WERI-Rb-1 (cell line): ENCODE measurements around the gene KCNN4.

Source experiments
- DNase-seq: peaks from one replicate; pipeline ENCODE4 v3.0.0-alpha.2; 2020
- H3K27ac ChIP-seq: fragments of 250-450 bp; sonication (Bioruptor Pico); 2 replicates; pipeline ENCODE4 v1.5.1; 2020; ENCODE audit warnings: mild to moderate bottlenecking, moderate library complexity
- H3K27me3 ChIP-seq: fragments of 250-450 bp; sonication (Bioruptor Pico); 2 replicates; pipeline ENCODE4 v1.5.1; 2021; ENCODE audit warnings: mild to moderate bottlenecking, low read depth, moderate library complexity; ENCODE audit not compliant: insufficient read depth, severe bottlenecking
- H3K36me3 ChIP-seq: fragments of 250-450 bp; sonication (Bioruptor Pico); 2 replicates; pipeline ENCODE4 v1.5.1; 2020; ENCODE audit warnings: mild to moderate bottlenecking, moderate library complexity
- H3K4me3 ChIP-seq: 2 replicates; pipeline ENCODE4 v1.5.1; 2011; ENCODE audit warnings: low read depth, mild to moderate bottlenecking, control low read depth, low read length
- H3K9me3 ChIP-seq: fragments of 250-450 bp; sonication (Bioruptor Pico); 2 replicates; pipeline ENCODE4 v1.5.1; 2021; ENCODE audit warnings: mild to moderate bottlenecking, moderate library complexity; ENCODE audit not compliant: severe bottlenecking
- CTCF ChIP-seq: IDR thresholded peaks from 2 replicates; pipeline ENCODE4 v1.5.1; 2011; ENCODE audit warnings: low read depth, mild to moderate bottlenecking, control low read depth, inconsistent platforms, low read length

KCNN4 gene

GRCh38 chr19:43752287-43752875 is 28.4 kb downstream of the KCNN4 start:
- Histone ChIP-seq H3K27ac (no peak overlapping the region), H3K27me3 (no peaks in the 10 kb centered on the region), H3K36me3 (peaks cover 50% of the 10 kb centered on the region), H3K9me3 (no peaks in the 10 kb centered on the region), H3K4me3 (no peak overlapping the region)
- no peak for DNase-seq
- TF ChIP-seq CTCF: no peak

DNA sequence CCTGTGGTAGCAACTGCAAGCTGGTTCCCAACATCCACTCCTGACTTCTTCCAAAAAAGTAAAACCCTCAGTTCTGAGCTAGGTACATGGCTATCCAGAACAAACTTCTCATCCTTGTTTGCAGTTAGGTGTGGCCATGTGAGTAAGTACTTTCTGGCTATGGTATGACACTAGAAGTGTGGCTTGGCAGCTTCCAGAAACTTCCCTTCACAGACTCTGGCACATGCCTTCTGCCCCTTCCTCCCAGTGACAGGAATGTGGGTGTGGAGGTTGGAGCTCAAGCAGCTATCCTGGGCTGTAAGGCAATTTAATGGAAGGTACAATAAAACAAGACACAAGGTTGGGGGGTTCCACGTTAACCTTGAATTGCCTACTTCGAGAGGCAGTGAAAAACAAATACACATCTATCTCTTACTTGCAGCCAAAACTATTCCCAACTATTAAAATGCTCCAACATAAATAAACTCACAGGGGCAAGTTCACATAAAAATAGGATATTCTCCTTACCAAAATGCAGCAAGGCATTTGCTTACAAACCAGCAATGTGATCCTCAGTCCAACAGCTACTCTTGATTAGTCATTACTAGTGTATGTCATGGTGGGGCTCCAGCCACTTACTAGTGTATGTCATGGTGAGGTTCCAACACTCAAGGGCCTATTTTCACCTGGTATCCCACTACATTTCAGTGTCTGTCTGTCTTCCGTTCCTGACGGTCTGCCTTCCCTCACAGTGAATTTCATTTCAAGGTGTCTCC is 29.1 kb downstream of the KCNN4 start:
- Histone ChIP-seq H3K27ac (no peak overlapping the region), H3K4me3 (no peak overlapping the region), H3K27me3 (no peaks in the 10 kb centered on the region), H3K9me3 (no peaks in the 10 kb centered on the region), H3K36me3 (peaks cover 56% of the 10 kb centered on the region)
- no peak for DNase-seq
- no peak for TF ChIP-seq CTCF

DNA sequence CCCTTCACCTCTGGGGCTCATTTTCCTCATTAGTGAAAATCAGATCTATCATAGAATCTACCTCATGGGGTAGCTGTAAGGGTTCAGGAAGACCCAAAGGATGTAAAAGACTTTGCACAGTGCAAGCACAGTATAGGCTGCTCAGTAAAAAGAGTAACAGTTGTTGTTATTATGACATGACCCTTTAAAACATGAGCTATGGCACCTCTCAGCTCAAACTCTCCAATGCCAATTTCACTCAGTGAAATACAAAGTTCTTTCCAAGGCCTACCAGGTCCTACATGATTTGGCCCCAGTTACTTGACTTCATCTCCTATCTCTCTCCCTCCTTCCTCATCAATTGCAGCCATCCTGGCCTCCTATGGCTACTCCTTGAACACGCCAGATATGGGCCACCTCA is 30.9 kb downstream of the KCNN4 start:
- no peak for DNase-seq
- TF ChIP-seq CTCF: no peak
- Histone ChIP-seq H3K27me3 (no peaks in the 10 kb centered on the region), H3K36me3 (peaks cover 72% of the 10 kb centered on the region), H3K27ac (no peak overlapping the region), H3K4me3 (no peak overlapping the region), H3K9me3 (no peaks in the 10 kb centered on the region)

- H3K4me3 ChIP-seq: no peak overlapping the region
Measured at GRCh38 chr19:43749152-43749551, 31.6 kb downstream of the KCNN4 start.

DNA sequence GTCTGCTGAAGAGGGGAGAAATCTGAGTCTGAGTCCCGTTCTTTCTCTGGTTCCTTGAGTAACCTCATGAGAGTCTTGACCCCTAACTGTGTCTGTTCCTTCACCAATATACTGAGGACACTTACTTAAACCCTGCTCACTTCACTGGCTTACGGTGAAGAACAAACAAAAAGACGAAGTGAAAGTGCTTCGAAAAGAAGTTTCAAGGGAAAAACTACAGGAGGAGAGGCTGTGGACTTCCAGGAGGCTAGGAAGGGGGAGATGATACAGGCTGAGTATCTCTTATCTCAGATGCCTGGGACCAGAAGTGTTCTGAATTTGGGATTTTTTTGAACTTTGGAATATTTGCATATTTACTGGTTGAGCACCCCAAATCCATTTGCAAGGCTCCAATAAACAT is 32.1 kb downstream of the KCNN4 start:
- Histone ChIP-seq H3K9me3 (no peaks in the 10 kb centered on the region), H3K27ac (no peak overlapping the region), H3K36me3 (peaks cover 84% of the 10 kb centered on the region), H3K27me3 (no peaks in the 10 kb centered on the region), H3K4me3 (no peak overlapping the region)
- DNase-seq: no peak
- TF ChIP-seq CTCF: no peak

More at GRCh38 chr19:43749152-43749551, 31.6 kb downstream of the KCNN4 start:
- no peaks in the 10 kb centered on the region for H3K9me3 ChIP-seq
- DNase-seq: no peak
- TF ChIP-seq CTCF: no peak
- H3K36me3 ChIP-seq: peaks cover 79% of the 10 kb centered on the region
- H3K27ac ChIP-seq: no peak overlapping the region
- no peaks in the 10 kb centered on the region for H3K27me3 ChIP-seq
